Eye (tissue), 1 donor: ENCODE results near the gene MEGF11.

Experiments used
- DNase-seq: peaks from one replicate; pipeline ENCODE4 v3.0.0-alpha.2; 2015

Gene MEGF11

GRCh38 chr15:66108483-66109265 is 144.9 kb downstream of the MEGF11 start:
- peak; percentile 70 for DNase-seq

- no peak for DNase-seq
Measured at GRCh38 chr15:66107070-66107469, 146.5 kb downstream of the MEGF11 start.

- peak; percentile 82 for DNase-seq
Measured at GRCh38 chr15:66105286-66106265, 148.0 kb downstream of the MEGF11 start.

DNA sequence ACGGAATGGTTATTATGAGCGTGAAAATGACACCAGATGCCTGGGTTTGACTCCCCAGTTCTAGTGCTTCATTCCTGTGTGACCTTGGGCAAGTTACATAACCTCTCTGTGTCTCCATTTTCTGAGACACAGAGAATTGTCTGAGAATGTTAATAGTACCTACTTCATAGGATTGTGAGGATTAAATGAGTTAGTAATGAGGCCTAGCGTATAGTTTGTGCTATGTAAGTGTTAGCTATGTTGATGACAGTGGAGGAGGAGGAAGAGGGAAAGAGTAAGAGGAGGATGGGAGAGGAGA is 150.3 kb downstream of the MEGF11 start:
- no peak for DNase-seq

DNA sequence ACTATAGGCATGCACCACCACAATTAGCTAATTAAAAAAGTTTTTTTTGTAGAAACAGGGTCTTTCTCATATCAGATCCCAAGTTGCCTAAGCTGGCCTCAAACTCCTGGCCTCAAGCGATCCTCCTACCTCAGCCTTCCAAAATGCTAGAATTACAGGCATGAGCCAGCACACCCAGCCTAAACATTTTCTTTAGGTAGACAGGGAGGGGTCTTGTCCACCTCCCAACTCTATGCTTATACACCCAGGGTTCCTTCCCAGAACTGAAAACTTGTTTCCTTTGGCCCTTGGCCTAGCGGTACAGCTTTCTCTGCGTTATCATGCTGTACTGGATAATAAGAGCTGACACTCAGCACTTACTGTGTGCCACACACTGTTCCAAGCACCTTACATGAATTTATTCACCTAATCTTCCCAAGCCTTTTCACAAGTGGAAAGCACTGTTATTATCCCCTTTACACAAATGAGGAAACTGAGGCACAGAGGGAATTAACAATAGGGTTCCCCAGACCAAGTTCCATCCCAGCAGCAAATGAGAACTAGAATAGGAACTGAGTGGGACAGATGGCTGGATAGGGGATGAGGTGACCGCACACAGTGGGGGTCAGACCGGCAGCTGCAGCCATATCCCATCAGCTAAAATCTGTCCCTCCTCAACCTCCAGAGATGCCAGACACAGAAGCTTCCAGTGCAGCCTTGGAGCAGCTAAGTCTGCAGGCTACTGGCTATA is 150.8 kb downstream of the MEGF11 start:
- peak; percentile 38 for DNase-seq

GRCh38 chr15:66101715-66102395 is 151.7 kb downstream of the MEGF11 start:
- peak; percentile 37 for DNase-seq

DNA sequence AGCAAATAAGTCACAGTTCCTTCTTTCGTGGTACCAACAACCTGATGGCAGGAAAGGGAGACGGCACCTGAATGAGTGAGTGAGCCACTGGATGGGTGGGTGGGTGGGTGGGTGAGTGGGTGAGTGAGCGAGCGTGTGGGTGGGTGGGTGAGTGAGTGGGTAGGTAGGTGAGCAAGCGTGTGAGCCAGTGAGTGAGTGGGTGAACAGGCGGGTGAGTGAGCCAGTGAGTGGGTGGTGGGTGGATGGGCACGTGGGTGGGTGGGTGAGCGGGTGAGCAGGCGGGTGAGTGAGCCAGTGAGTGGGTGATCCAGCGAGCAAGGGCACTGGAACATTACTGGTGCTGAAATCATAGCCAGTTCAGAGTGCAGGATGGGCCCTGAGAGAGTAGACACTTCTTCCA is 152.8 kb downstream of the MEGF11 start:
- no peak for DNase-seq

- DNase-seq: no peak
Measured at GRCh38 chr15:66099950-66100671, 153.4 kb downstream of the MEGF11 start.

GRCh38 chr15:66098022-66098363 is 155.6 kb downstream of the MEGF11 start:
- no peak for DNase-seq

- DNase-seq: peak; percentile 27
Measured at GRCh38 chr15:66097151-66098021, 156.2 kb downstream of the MEGF11 start.

DNA sequence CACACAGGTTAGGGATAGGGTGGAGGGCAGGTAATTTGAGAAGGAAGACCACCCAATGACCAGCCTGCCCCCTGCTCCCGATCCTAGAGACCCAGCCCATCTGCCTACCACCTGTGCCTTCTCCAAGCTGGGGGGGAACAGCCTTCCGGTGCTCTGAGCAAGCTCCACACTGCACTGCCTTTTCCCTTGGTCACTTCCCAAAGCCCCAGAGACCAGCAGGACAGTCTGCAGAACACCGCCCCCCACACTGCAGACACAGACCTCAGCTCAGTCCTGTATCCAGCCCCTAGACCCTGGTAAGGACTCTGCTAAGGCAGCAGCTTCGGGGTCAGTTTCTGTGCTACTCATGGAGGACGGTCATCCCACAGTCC is 156.9 kb downstream of the MEGF11 start:
- no peak for DNase-seq

GRCh38 chr15:66095871-66096687 is 157.5 kb downstream of the MEGF11 start:
- peak; percentile 92 for DNase-seq

DNA sequence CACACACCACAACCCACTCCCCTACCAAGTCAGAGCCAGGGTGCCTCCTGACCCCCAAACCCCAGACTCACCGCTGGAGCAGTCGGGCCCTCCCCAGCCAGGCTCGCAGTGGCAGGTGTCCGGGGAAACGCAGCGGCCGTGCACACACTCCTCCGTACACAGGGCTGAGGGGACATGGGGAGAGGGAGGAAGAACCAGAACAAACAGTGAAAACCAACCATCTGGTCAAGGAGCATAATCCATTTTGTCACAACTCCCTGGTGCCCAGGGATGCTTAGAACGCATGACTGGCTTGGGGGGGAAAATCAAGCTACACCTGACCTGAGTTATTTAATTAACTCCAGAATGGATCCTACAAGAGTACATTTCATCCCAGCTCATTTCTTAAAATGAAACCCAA is 159.2 kb downstream of the MEGF11 start:
- peak; percentile 71 for DNase-seq

DNA sequence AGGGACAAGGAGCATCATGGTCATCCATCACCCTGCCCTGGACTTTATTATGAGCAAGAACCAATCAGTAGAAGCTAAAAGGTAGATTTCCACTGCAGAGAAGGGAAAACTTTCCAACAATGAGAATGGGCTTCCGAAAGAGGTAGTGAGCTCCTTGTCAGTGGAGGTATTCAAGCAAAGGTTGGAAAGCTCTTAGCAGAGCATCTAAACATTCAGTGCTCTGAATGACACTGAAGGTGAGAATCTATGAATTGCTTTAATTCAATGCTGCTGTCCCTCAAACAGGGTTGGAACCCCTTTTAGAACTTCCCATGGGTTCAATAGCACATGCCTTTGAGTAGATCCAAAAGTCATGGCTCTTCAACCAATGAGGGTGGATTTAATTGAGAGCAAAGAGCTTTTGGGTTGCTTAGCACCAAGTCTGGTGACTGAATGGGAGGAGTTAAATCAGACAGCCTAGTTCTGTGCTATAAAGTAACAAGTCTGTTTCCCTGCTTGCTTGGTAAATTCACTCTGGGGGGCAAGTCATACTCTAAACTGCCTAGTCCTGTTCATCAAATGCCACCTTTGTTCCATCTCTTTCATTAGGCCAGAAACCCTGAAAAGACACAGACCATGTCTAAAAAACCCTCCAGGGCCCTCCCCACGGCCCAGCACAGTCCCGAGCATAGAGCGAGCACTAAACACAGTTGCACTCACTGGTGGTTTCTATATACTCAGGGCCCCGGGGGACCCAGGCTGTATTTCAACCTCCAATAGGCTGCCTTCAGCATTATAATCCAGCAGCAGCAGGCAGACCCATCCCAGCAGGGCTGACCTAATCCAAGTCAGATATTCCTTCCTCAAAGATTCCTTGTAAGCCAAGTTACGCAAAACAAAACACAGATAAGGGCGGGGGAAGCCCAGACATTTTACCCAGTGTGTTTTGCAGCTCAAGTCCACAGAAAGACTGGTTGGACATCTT is 161.2 kb downstream of the MEGF11 start:
- DNase-seq: no peak

DNA sequence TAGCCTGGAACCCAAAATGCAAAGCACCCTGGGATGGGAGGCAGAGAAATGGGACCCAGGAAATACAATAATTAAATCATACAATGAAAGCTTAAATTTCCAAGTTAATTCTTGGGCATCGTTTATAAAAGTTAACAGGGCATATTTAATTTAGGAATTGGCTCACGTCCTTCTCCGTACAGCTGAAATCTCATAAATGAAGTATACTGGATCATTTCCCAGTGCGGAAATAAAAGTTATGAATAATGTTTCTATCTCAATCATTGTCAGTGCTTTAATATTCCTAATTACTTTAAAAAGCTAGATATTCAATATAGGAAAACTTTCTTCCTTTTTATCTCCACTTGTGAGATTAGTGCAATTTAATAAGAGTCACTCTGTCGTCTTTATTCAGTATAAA is 164.0 kb downstream of the MEGF11 start:
- DNase-seq: no peak

DNA sequence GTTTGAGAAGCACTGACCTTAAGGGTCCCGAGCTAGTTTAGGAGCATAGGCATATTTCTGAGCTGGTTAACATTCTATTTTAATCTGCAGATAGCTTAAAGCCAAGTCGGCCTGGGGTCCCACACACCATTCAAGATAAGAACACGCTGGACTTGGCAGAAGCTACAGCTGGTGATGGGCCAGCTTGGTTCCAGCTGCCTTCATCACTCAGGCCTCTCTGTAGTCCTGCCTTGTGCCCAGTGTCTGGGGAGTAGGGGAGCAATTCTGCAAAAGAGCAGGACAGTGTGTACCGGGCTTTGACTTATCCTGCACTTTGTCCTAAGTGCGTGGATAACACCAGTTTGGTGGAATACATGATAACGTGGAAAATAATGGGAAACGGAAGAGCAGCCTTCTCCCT is 164.5 kb downstream of the MEGF11 start:
- DNase-seq: no peak

DNA sequence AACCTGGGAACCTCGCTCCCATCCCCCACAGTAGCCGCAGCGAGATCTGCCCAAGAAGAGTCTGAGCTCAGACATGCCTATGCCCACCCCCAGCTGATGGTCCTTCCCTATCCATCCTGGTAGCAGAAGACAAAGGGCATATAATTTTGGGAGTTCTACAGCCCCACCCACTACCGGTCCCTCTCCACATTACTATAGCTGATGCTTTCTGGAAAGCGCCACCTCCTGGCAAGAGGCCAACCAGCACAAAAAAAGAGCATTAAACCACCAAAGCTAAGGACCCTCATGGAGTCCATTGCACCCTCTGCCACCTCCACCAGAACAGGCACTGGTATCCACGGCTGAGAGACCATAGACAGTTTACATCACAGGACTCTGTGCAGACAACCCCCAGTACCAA is 168.4 kb downstream of the MEGF11 start:
- DNase-seq: no peak

DNA sequence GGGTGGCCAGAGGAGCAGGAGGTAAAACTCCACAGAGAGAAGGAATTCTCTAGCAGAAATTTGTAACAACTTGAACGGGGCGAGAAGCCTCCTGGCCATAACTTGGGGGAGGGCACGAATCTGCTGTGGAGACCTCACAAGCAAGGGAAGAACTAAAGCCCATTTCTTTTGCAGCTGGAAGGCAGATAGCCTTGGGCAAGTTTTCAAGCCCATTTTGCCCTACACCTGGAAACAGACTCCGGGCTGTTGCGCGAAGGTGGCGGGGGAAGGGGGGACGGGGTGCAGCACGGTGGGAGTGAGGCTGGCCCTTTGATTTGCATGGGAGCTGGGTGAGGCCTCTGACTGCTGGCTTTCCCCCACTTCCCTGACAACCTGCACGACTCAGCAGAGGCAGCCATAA is 168.8 kb downstream of the MEGF11 start:
- no peak for DNase-seq
